K562 (cell line): Measurements from ENCODE around the gene TOMT. TPM values are rescaled to one million over a fixed set of nuclear protein-coding genes. Genes with fewer than 3 reads are reported as not detected.
A peak's percentile ranks its signal among the peaks of the same experiment; 100 is the strongest.

ENCODE experiments used
- BACH1 ChIP-seq: fragments of 200-800 bp; sonication (Bioruptor generic); IDR thresholded peaks from 2 replicates; pipeline ENCODE4 v1.6.1; 2016; ENCODE audit warnings: missing genetic modification characterization, missing compliant biosample characterization
- C11orf30 ChIP-seq: fragments of 450-650 bp; IDR thresholded peaks from 2 replicates; pipeline ENCODE4 v1.6.1; 2016; ENCODE audit warnings: low read depth, mild to moderate bottlenecking
- CBX5 ChIP-seq: IDR thresholded peaks from 2 replicates; pipeline ENCODE4 v1.6.1; 2014; ENCODE audit warnings: low read depth, borderline replicate concordance
- CTBP1 ChIP-seq: fragments of 450-650 bp; IDR thresholded peaks from 2 replicates; pipeline ENCODE4 v1.6.1; 2016; ENCODE audit warnings: borderline replicate concordance
- ETV1 ChIP-seq: fragments of 450-650 bp; conservative IDR thresholded peaks from 2 replicates; pipeline ENCODE4 v1.6.1; 2016; ENCODE audit warnings: missing genetic modification characterization, control low read depth, low read depth, missing compliant biosample characterization
- HMGN3 ChIP-seq: IDR thresholded peaks from 2 replicates; pipeline ENCODE4 v1.6.1; 2011; ENCODE audit warnings: borderline replicate concordance, low read depth, mild to moderate bottlenecking, mixed read lengths, low read length; ENCODE audit not compliant: insufficient read length; ENCODE audit errors: extremely low read depth
- HNRNPK ChIP-seq: fragments of 200-400 bp; formaldehyde crosslinking; IDR thresholded peaks from one replicate; pipeline ENCODE4 v1.6.1; 2018; ENCODE audit warnings: mild to moderate bottlenecking, low read depth, low read length; ENCODE audit not compliant: poor library complexity, severe bottlenecking
- LARP7 ChIP-seq: fragments of 450-650 bp; IDR thresholded peaks from 2 replicates; pipeline ENCODE4 v1.6.1; 2016
- LEF1 ChIP-seq: fragments of 450-650 bp; IDR thresholded peaks from 2 replicates; pipeline ENCODE4 v1.6.1; 2016; ENCODE audit warnings: mild to moderate bottlenecking
- MAFG ChIP-seq: fragments of 450-650 bp; conservative IDR thresholded peaks from 2 replicates; pipeline ENCODE4 v1.6.1; 2016; ENCODE audit warnings: missing genetic modification characterization, missing compliant biosample characterization
- MCM7 ChIP-seq, 2 experiments: fragments of 450-650 bp; IDR thresholded peaks; 2 replicates each; pipeline ENCODE4 v1.6.1; 2016 to 2018
- MECOM ChIP-seq: fragments of 250-450 bp; sonication (Bioruptor Pico); IDR thresholded peaks from 2 replicates; pipeline ENCODE4 v1.8.0; 2022; ENCODE audit warnings: inconsistent platforms
- MEF2D ChIP-seq: conservative IDR thresholded peaks from 2 replicates; pipeline ENCODE4 v1.6.1; 2016; ENCODE audit warnings: low read depth, missing genetic modification characterization, missing compliant biosample characterization
- MTA3 ChIP-seq: fragments of 450-650 bp; formaldehyde crosslinking; IDR thresholded peaks from 2 replicates; pipeline ENCODE4 v1.6.1; 2017; ENCODE audit warnings: mild to moderate bottlenecking, borderline replicate concordance
- NELFE ChIP-seq: IDR thresholded peaks from 2 replicates; pipeline ENCODE4 v1.6.1; 2011; ENCODE audit warnings: mild to moderate bottlenecking; ENCODE audit not compliant: insufficient read depth, insufficient read length
- NR2C2 ChIP-seq, 2 experiments: fragments of 200-800 bp in 1 of 2; sonication (Bioruptor generic) in 1 of 2; sonication (generic) in 1 of 2; formaldehyde crosslinking in 1 of 2; IDR thresholded peaks; 2 replicates each; pipeline versions ENCODE4 v1.6.1 to v1.8.0; 2016 to 2022; ENCODE audit warnings: mild to moderate bottlenecking in 1 of 2, missing compliant biosample characterization in 1 of 2, missing genetic modification characterization in 1 of 2, missing genetic modification reagents in 1 of 2
- NUFIP1 ChIP-seq: fragments of 450-650 bp; IDR thresholded peaks from 2 replicates; pipeline ENCODE4 v1.6.1; 2018; ENCODE audit not compliant: partially characterized antibody
- PURB ChIP-seq: sonication (generic); formaldehyde crosslinking; IDR thresholded peaks from 2 replicates; pipeline ENCODE4 v1.9.0; 2021; ENCODE audit warnings: low read depth, mild to moderate bottlenecking, missing genetic modification reagents
- RBM15 ChIP-seq: fragments of 200-400 bp; formaldehyde crosslinking; IDR thresholded peaks from 2 replicates; pipeline ENCODE4 v1.6.1; 2018; ENCODE audit warnings: mild to moderate bottlenecking, low read length, moderate library complexity; ENCODE audit not compliant: insufficient read depth
- RCOR1 ChIP-seq, 2 experiments: IDR thresholded peaks; 2 replicates each; pipeline ENCODE4 v1.6.1; 2012; ENCODE audit warnings: low read depth in 2 of 2, low read length in 2 of 2, borderline replicate concordance in 1 of 2, improper control_type of control experiment in 1 of 2
- SAFB2 ChIP-seq: fragments of 200-400 bp; formaldehyde crosslinking; IDR thresholded peaks from 2 replicates; pipeline ENCODE4 v1.6.1; 2018; ENCODE audit warnings: borderline replicate concordance, low read length, low read depth, moderate library complexity; ENCODE audit not compliant: severe bottlenecking
- STAG1 ChIP-seq: sonication (generic); formaldehyde crosslinking; IDR thresholded peaks from 2 replicates; pipeline ENCODE4 v1.5.0; 2020; ENCODE audit warnings: missing genetic modification reagents, borderline replicate concordance
- TAL1 ChIP-seq: fragments of 450-650 bp; IDR thresholded peaks from 2 replicates; pipeline ENCODE4 v1.6.1; 2016; ENCODE audit warnings: mild to moderate bottlenecking
- XRCC3 ChIP-seq: fragments of 450-650 bp; IDR thresholded peaks from 2 replicates; pipeline ENCODE4 v1.6.1; 2017; ENCODE audit warnings: mild to moderate bottlenecking, moderate library complexity
- ZBTB34 ChIP-seq: fragments of 250-450 bp; sonication (Bioruptor Pico); IDR thresholded peaks from 2 replicates; pipeline ENCODE4 v1.8.0; 2021; ENCODE audit warnings: mild to moderate bottlenecking, moderate library complexity
- ZNF217 ChIP-seq: sonication (generic); formaldehyde crosslinking; IDR thresholded peaks from 2 replicates; pipeline ENCODE4 v1.8.0; 2022; ENCODE audit warnings: mild to moderate bottlenecking, missing genetic modification reagents
- ZNF311 ChIP-seq: fragments of 250-450 bp; sonication (Bioruptor Pico); IDR thresholded peaks from 2 replicates; pipeline ENCODE4 v1.4.0; 2020; ENCODE audit warnings: mild to moderate bottlenecking, moderate library complexity
- ZNF316 ChIP-seq: fragments of 450-650 bp; IDR thresholded peaks from 2 replicates; pipeline ENCODE4 v1.6.1; 2016
- ZNF408 ChIP-seq: fragments of 250-450 bp; sonication (Bioruptor Pico); IDR thresholded peaks from 2 replicates; pipeline ENCODE4 v1.4.0; 2020; ENCODE audit warnings: low read depth, mild to moderate bottlenecking, moderate library complexity
- polyA plus RNA-seq, 8 experiments: library from polyadenylated mRNA; depleted of rRNA in 4 of 8; stranded (reverse) in 5 of 8; unstranded in 3 of 8; fragments of >200 nt; fragmentation: Nextera tagmentation in 2 of 8; fragmentation: Illumina TruSeq in 1 of 8; extraction: Ambion mirVana in 2 of 8; extraction: Trizol in 1 of 8; gene quantifications; 2 replicates each; pipeline versions ENCODE4 v1.2.1 to v1.2.3, GENCODE V29; 2011 to 2014; ENCODE audit warnings: inconsistent platforms in 1 of 8, missing spikeins in 1 of 8
- total RNA-seq, 7 experiments: library from RNA; depleted of rRNA in 6 of 7; stranded (reverse); fragments of >200 nt in 6 of 7; fragmentation: Illumina TruSeq in 2 of 7; extraction: Trizol in 2 of 7; gene quantifications; 2 replicates each; pipeline versions ENCODE4 v1.2.1 to v1.2.3, GENCODE V29; 2011 to 2021; ENCODE audit warnings: low replicate concordance in 1 of 7
- TF ChIP-seq, protein P1 (sequence below): sonication (generic); formaldehyde crosslinking; IDR thresholded peaks from 2 replicates; pipeline ENCODE4 v1.8.1; 2023; ENCODE audit warnings: mild to moderate bottlenecking, missing genetic modification reagents, moderate library complexity

TOMT gene
- total and polyA plus RNA-seq, 9 of the 15 experiments (the other 6 are each of a cell fraction or from before 2014, with no cell fraction given) = not detected

DNA sequence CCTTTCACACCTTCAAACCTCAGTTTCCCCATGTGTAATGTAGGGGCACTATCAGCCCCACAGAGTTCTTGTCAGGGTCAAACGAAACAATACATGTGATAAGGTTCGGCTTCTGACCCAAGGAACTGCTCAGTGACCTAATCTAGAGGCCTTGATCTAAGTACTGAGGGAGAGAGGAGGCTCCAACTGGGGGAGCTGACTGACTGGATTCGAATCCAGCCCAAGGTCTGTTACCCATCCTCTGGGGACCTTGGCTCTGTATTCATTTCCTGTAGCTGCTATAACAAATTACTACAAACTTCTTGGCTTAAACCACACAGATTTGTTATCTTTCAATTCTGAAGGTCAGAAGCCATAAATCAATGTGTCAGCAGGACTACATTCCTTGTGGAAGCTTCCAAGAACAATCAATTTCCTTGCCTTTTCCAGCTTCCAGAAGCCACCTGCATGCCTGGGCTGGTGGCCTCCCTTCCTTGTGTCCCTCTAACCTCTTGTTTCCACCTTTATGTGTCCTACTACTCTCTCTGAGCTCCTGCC is 17.5 kb downstream of the TOMT start (continued):
- TF ChIP-seq MTA3 = no peak
- TF ChIP-seq MECOM (CRISPR knock-in tag) = no peak
- no peak for TF ChIP-seq MCM7 (IDR thresholded peaks at IDR 0.05)
- TF ChIP-seq HMGN3 = no peak
- TF ChIP-seq STAG1 (CRISPR knock-in tag) = no peak
- no peak for TF ChIP-seq LARP7
- TF ChIP-seq BACH1 = no peak
- no peak for TF ChIP-seq NR2C2 (CRISPR knock-in tag; IDR thresholded peaks at IDR 0.05)
- TF ChIP-seq NR2C2 (tag; IDR thresholded peaks at IDR 0.05) = 0 out of 2 replicates have a peak, but pooled peaks have one; percentile 46
- TF ChIP-seq CTBP1 = peak; percentile 17; the same call in 1 of the 2 replicates
- TF ChIP-seq HNRNPK = no peak
- TF ChIP-seq RBM15 = no peak
- no peak for TF ChIP-seq ZBTB34 (CRISPR knock-in tag)
- TF ChIP-seq RCOR1 (IDR thresholded peaks at IDR 0.05; ENCODE audit: borderline replicate concordance in 1 of 2, low read depth in 2 of 2, low read length in 2 of 2) = peak in 1 of 2 experiments; percentile 63; a peak in 1 of 4 replicates
- TF ChIP-seq CBX5 = no peak
- TF ChIP-seq, protein P1, sequence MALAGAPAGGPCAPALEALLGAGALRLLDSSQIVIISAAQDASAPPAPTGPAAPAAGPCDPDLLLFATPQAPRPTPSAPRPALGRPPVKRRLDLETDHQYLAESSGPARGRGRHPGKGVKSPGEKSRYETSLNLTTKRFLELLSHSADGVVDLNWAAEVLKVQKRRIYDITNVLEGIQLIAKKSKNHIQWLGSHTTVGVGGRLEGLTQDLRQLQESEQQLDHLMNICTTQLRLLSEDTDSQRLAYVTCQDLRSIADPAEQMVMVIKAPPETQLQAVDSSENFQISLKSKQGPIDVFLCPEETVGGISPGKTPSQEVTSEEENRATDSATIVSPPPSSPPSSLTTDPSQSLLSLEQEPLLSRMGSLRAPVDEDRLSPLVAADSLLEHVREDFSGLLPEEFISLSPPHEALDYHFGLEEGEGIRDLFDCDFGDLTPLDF (CRISPR knock-in tag) = no peak
- TF ChIP-seq MAFG (tag) = no peak
- TF ChIP-seq ZNF217 = no peak
- no peak for TF ChIP-seq LEF1
- peak; percentile 30; the same call in 1 of the 2 replicates for TF ChIP-seq ZNF316
- no peak for TF ChIP-seq NUFIP1
- TF ChIP-seq NELFE = no peak
- no peak for TF ChIP-seq TAL1
- peak; percentile 48 for TF ChIP-seq ETV1 (tag)
- no peak for TF ChIP-seq PURB (CRISPR knock-in tag)
- TF ChIP-seq MEF2D (tag) = no peak
- no peak for TF ChIP-seq XRCC3
- no peak for TF ChIP-seq C11orf30
- TF ChIP-seq ZNF311 = no peak
- TF ChIP-seq SAFB2 = no peak
- TF ChIP-seq ZNF408 = no peak
